Tibial nerve (tissue), 3 donors: Measurements from ENCODE around the gene DGKH.

Experiments
- POLR2A ChIP-seq, 2 donors: fragments of 450-650 bp; IDR thresholded peaks; one replicate each; pipeline ENCODE4 v1.6.1; 2017; ENCODE audit warnings: antibody characterized with exemption in 2 of 2, mild to moderate bottlenecking in 2 of 2, moderate library complexity in 2 of 2
- TF ChIP-seq, protein P1 (sequence below), 5 experiments: fragments of 200-600 bp in 3 of 5; fragments of 450-650 bp in 2 of 5; sonication (generic) in 3 of 5; IDR thresholded peaks; one replicate each; pipeline ENCODE4 v1.5.1; 2016 to 2019; ENCODE audit warnings: antibody characterized with exemption in 5 of 5, mild to moderate bottlenecking in 3 of 5, moderate library complexity in 2 of 5

GRCh38 chr13:42094516-42095040, 46.1 kb downstream of the DGKH start:
- TF ChIP-seq, protein P1, sequence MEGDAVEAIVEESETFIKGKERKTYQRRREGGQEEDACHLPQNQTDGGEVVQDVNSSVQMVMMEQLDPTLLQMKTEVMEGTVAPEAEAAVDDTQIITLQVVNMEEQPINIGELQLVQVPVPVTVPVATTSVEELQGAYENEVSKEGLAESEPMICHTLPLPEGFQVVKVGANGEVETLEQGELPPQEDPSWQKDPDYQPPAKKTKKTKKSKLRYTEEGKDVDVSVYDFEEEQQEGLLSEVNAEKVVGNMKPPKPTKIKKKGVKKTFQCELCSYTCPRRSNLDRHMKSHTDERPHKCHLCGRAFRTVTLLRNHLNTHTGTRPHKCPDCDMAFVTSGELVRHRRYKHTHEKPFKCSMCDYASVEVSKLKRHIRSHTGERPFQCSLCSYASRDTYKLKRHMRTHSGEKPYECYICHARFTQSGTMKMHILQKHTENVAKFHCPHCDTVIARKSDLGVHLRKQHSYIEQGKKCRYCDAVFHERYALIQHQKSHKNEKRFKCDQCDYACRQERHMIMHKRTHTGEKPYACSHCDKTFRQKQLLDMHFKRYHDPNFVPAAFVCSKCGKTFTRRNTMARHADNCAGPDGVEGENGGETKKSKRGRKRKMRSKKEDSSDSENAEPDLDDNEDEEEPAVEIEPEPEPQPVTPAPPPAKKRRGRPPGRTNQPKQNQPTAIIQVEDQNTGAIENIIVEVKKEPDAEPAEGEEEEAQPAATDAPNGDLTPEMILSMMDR (IDR thresholded peaks at IDR 0.05), result no peak
- TF ChIP-seq POLR2A (IDR thresholded peaks at IDR 0.05), result no peak
